BLaER1 (cell line): ENCODE data around the gene INSR.

Experiments used
- H3K27ac ChIP-seq: shearing (Covaris generic); formaldehyde crosslinking; 2 replicates; pipeline ENCODE4 v1.8.1; 2022
- H3K27me3 ChIP-seq: shearing (Covaris generic); formaldehyde crosslinking; 2 replicates; pipeline ENCODE4 v1.8.1; 2022
- H3K36me3 ChIP-seq: shearing (Covaris generic); formaldehyde crosslinking; 2 replicates; pipeline ENCODE4 v1.8.1; 2022
- H3K4me1 ChIP-seq: shearing (Covaris generic); formaldehyde crosslinking; 2 replicates; pipeline ENCODE4 v1.8.1; 2022
- H3K4me2 ChIP-seq: shearing (Covaris generic); formaldehyde crosslinking; 2 replicates; pipeline ENCODE4 v1.8.1; 2022
- H3K4me3 ChIP-seq: shearing (Covaris generic); formaldehyde crosslinking; 2 replicates; pipeline ENCODE4 v1.8.1; 2022
- H3K9ac ChIP-seq: shearing (Covaris generic); formaldehyde crosslinking; 2 replicates; pipeline ENCODE4 v1.8.1; 2022
- H3K9me3 ChIP-seq: shearing (Covaris generic); formaldehyde crosslinking; 2 replicates; pipeline ENCODE4 v1.8.1; 2022
- H4K20me1 ChIP-seq: shearing (Covaris generic); formaldehyde crosslinking; 2 replicates; pipeline ENCODE4 v1.8.1; 2022
- Cebpa-rat ChIP-seq: shearing (Covaris generic); IDR thresholded peaks from 2 replicates; pipeline ENCODE4 v1.8.1; 2022

The INSR gene

GRCh38 chr19:7139095-7139494, 155.1 kb downstream of the INSR start:
- Histone ChIP-seq H3K27me3 (no peaks in the 10 kb centered on the region), H3K4me2 (no peak overlapping the region), H3K36me3 (peaks cover 99% of the 10 kb centered on the region), H3K4me3 (no peak overlapping the region), H3K4me1 (peaks cover 5% of the 10 kb centered on the region; the same call in 1 of the 2 replicates), H3K9ac (no peak overlapping the region), H3K9me3 (0 out of 2 replicates have a peak, but pooled peaks cover 7% of the 10 kb centered on the region), H4K20me1 (peaks cover 20% of the 10 kb centered on the region; the same call in 1 of the 2 replicates), H3K27ac (no peak overlapping the region)
- TF ChIP-seq Cebpa-rat = no peak

GRCh38 chr19:7138402-7138801, 155.8 kb downstream of the INSR start:
- no peak for TF ChIP-seq Cebpa-rat
- Histone ChIP-seq H3K9ac (no peak overlapping the region), H4K20me1 (peaks cover 23% of the 10 kb centered on the region; the same call in 1 of the 2 replicates), H3K27ac (no peak overlapping the region), H3K27me3 (no peaks in the 10 kb centered on the region), H3K9me3 (0 out of 2 replicates have a peak, but pooled peaks cover 7% of the 10 kb centered on the region), H3K36me3 (peaks cover 100% of the 10 kb centered on the region), H3K4me2 (no peak overlapping the region), H3K4me1 (peaks cover 5% of the 10 kb centered on the region; the same call in 1 of the 2 replicates), H3K4me3 (no peak overlapping the region)

- peaks cover 100% of the 10 kb centered on the region for H3K36me3 ChIP-seq
- peaks cover 23% of the 10 kb centered on the region; the same call in 1 of the 2 replicates for H4K20me1 ChIP-seq
- no peak overlapping the region for H3K4me2 ChIP-seq
- H3K9me3 ChIP-seq = no peaks in the 10 kb centered on the region
- no peak for TF ChIP-seq Cebpa-rat
- H3K4me3 ChIP-seq = no peak overlapping the region
- H3K27me3 ChIP-seq = no peaks in the 10 kb centered on the region
- peaks cover 5% of the 10 kb centered on the region; the same call in 1 of the 2 replicates for H3K4me1 ChIP-seq
- H3K27ac ChIP-seq = no peak overlapping the region
- H3K9ac ChIP-seq = no peak overlapping the region
Observed at GRCh38 chr19:7137120-7137519, 157.1 kb downstream of the INSR start.

- Histone ChIP-seq H3K4me2 (no peak overlapping the region), H3K9ac (no peak overlapping the region), H4K20me1 (peaks cover 35% of the 10 kb centered on the region), H3K4me1 (peaks cover 5% of the 10 kb centered on the region; the same call in 1 of the 2 replicates), H3K36me3 (peaks cover 100% of the 10 kb centered on the region), H3K9me3 (peaks cover under 1% of the 10 kb centered on the region), H3K4me3 (no peak overlapping the region), H3K27me3 (no peaks in the 10 kb centered on the region), H3K27ac (no peak overlapping the region)
- no peak for TF ChIP-seq Cebpa-rat
Observed at GRCh38 chr19:7132054-7132453, 162.2 kb downstream of the INSR start.

GRCh38 chr19:7130043-7130442, 164.2 kb downstream of the INSR start:
- peaks cover 38% of the 10 kb centered on the region for H4K20me1 ChIP-seq
- no peak overlapping the region for H3K4me3 ChIP-seq
- H3K9ac ChIP-seq = no peak overlapping the region
- no peak overlapping the region for H3K27ac ChIP-seq
- no peak overlapping the region for H3K4me2 ChIP-seq
- H3K27me3 ChIP-seq = no peaks in the 10 kb centered on the region
- peaks cover 100% of the 10 kb centered on the region for H3K36me3 ChIP-seq
- no peak for TF ChIP-seq Cebpa-rat
- no peaks in the 10 kb centered on the region for H3K4me1 ChIP-seq
- H3K9me3 ChIP-seq = peaks cover 12% of the 10 kb centered on the region

- no peak overlapping the region for H3K4me3 ChIP-seq
- no peak overlapping the region for H3K9ac ChIP-seq
- no peak for TF ChIP-seq Cebpa-rat
- no peak overlapping the region for H3K4me2 ChIP-seq
- peaks cover 12% of the 10 kb centered on the region for H3K9me3 ChIP-seq
- no peak overlapping the region for H3K27ac ChIP-seq
- H3K36me3 ChIP-seq = peaks cover 95% of the 10 kb centered on the region
- H3K27me3 ChIP-seq = no peaks in the 10 kb centered on the region
- H4K20me1 ChIP-seq = peaks cover 48% of the 10 kb centered on the region
- H3K4me1 ChIP-seq = no peaks in the 10 kb centered on the region
Observed at GRCh38 chr19:7126132-7126531, 168.1 kb downstream of the INSR start.

- Histone ChIP-seq H3K27ac (no peak overlapping the region), H3K36me3 (peaks cover 95% of the 10 kb centered on the region), H4K20me1 (peaks cover 53% of the 10 kb centered on the region), H3K9me3 (peaks cover 12% of the 10 kb centered on the region), H3K4me2 (no peak overlapping the region), H3K4me1 (no peaks in the 10 kb centered on the region), H3K4me3 (no peak overlapping the region), H3K27me3 (no peaks in the 10 kb centered on the region), H3K9ac (no peak overlapping the region)
- TF ChIP-seq Cebpa-rat = no peak
Observed at GRCh38 chr19:7125221-7125620, 169.0 kb downstream of the INSR start.

GRCh38 chr19:7124782-7125181, 169.4 kb downstream of the INSR start:
- H3K36me3 ChIP-seq = peaks cover 95% of the 10 kb centered on the region
- H3K4me2 ChIP-seq = no peak overlapping the region

GRCh38 chr19:7122701-7123100, 171.5 kb downstream of the INSR start:
- Histone ChIP-seq H3K27me3 (no peaks in the 10 kb centered on the region), H3K4me3 (no peak overlapping the region), H4K20me1 (peaks cover 52% of the 10 kb centered on the region), H3K4me1 (no peaks in the 10 kb centered on the region), H3K27ac (no peak overlapping the region), H3K9ac (no peak overlapping the region), H3K4me2 (no peak overlapping the region), H3K9me3 (peaks cover 12% of the 10 kb centered on the region), H3K36me3 (peaks cover 95% of the 10 kb centered on the region)
- TF ChIP-seq Cebpa-rat = no peak

More at GRCh38 chr19:7124782-7125181, 169.4 kb downstream of the INSR start:
- Histone ChIP-seq H3K4me1 (no peaks in the 10 kb centered on the region), H3K4me3 (no peak overlapping the region), H3K9ac (no peak overlapping the region), H3K9me3 (peaks cover 12% of the 10 kb centered on the region), H4K20me1 (peaks cover 53% of the 10 kb centered on the region), H3K27ac (no peak overlapping the region), H3K27me3 (no peaks in the 10 kb centered on the region)
- no peak for TF ChIP-seq Cebpa-rat

GRCh38 chr19:7120499-7120898, 173.7 kb downstream of the INSR start:
- Histone ChIP-seq H3K4me3 (no peak overlapping the region), H3K27ac (no peak overlapping the region), H4K20me1 (peaks cover 45% of the 10 kb centered on the region), H3K36me3 (peaks cover 95% of the 10 kb centered on the region), H3K9me3 (no peaks in the 10 kb centered on the region), H3K4me2 (no peak overlapping the region), H3K4me1 (no peaks in the 10 kb centered on the region), H3K27me3 (no peaks in the 10 kb centered on the region), H3K9ac (no peak overlapping the region)
- no peak for TF ChIP-seq Cebpa-rat

- Histone ChIP-seq H3K27me3 (no peaks in the 10 kb centered on the region), H3K36me3 (peaks cover 95% of the 10 kb centered on the region), H3K27ac (no peak overlapping the region), H3K4me1 (no peaks in the 10 kb centered on the region), H3K9me3 (0 out of 2 replicates have a peak, but pooled peaks cover 3% of the 10 kb centered on the region), H3K9ac (no peak overlapping the region), H3K4me3 (no peak overlapping the region), H3K4me2 (no peak overlapping the region), H4K20me1 (peaks cover 37% of the 10 kb centered on the region)
- TF ChIP-seq Cebpa-rat = no peak
Observed at GRCh38 chr19:7119582-7119981, 174.6 kb downstream of the INSR start.
